ENCODE results near the gene NLN.
"Not testable (repeated sequence)": the region's sequence is repeated elsewhere in the genome, so short reads cannot be mapped to it uniquely, and the experiment has no call there.

DNA sequence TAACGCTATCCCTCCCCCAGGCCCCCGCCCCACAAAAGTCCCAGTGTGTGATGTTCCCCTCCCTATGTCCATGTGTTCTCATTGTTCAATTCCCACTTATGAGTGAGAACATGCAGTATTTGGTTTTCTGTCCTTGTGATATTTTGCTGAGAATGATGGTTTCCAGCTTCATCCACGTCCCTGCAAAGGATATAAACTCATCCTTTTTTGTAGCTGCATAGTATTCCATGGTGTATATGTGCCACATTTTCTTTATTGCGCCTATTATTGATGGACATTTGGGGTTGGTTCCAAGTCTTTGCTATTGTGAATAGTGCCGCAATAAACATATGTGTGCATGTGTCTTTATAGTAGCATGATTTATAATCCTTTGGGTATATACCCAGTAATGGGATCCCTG is 125.0 kb downstream of the NLN start:
- not testable (repeated sequence) for TF ChIP-seq POLR2A (IDR thresholded peaks at IDR 0.05; ENCODE audit: extremely low read depth, insufficient read length); MYC (IDR thresholded peaks at IDR 0.05; ENCODE audit: low read depth, low read length)
- TF ChIP-seq, protein P1, sequence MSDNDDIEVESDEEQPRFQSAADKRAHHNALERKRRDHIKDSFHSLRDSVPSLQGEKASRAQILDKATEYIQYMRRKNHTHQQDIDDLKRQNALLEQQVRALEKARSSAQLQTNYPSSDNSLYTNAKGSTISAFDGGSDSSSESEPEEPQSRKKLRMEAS (IDR thresholded peaks at IDR 0.05; ENCODE audit: low read depth, low read length), result not testable (repeated sequence)
- TF ChIP-seq, protein P2, sequence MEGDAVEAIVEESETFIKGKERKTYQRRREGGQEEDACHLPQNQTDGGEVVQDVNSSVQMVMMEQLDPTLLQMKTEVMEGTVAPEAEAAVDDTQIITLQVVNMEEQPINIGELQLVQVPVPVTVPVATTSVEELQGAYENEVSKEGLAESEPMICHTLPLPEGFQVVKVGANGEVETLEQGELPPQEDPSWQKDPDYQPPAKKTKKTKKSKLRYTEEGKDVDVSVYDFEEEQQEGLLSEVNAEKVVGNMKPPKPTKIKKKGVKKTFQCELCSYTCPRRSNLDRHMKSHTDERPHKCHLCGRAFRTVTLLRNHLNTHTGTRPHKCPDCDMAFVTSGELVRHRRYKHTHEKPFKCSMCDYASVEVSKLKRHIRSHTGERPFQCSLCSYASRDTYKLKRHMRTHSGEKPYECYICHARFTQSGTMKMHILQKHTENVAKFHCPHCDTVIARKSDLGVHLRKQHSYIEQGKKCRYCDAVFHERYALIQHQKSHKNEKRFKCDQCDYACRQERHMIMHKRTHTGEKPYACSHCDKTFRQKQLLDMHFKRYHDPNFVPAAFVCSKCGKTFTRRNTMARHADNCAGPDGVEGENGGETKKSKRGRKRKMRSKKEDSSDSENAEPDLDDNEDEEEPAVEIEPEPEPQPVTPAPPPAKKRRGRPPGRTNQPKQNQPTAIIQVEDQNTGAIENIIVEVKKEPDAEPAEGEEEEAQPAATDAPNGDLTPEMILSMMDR (IDR thresholded peaks at IDR 0.05; ENCODE audit: low read depth, low read length), result not testable (repeated sequence)
